Spleen (tissue), 11 donors: Measurements from ENCODE around the gene KRTAP3-1. TPM values are rescaled to one million over a fixed set of nuclear protein-coding genes. Genes with fewer than 3 reads are reported as not detected.

Experiments
- DNase-seq: peaks from one replicate; pipeline ENCODE4 v3.0.0-alpha.2; 2020
- H3K27ac ChIP-seq, 8 donors: fragments of 200-600 bp; sonication (generic) in 7 of 8; 1 replicate in 4 of 8; 2 replicates in 4 of 8; pipeline versions ENCODE4 v1.5.0 to v1.8.0; 2016 to 2021; ENCODE audit warnings: inconsistent platforms in 4 of 8, mild to moderate bottlenecking in 4 of 8, moderate library complexity in 1 of 8
- H3K27me3 ChIP-seq, 7 donors: fragments of 200-600 bp; sonication (generic) in 6 of 7; replicated peaks in 1 of 7; 1 replicate in 4 of 7; 2 replicates in 3 of 7; pipeline versions ENCODE4 v1.5.0 to v1.8.0; 2016 to 2021; ENCODE audit warnings: inconsistent platforms in 3 of 7, mild to moderate bottlenecking in 1 of 7
- H3K36me3 ChIP-seq, 6 donors: fragments of 200-600 bp; sonication (generic) in 5 of 6; 1 replicate in 4 of 6; 2 replicates in 2 of 6; pipeline versions ENCODE4 v1.5.0 to v1.8.0; 2016 to 2021; ENCODE audit warnings: inconsistent platforms in 2 of 6
- H3K4me1 ChIP-seq, 6 donors: fragments of 200-600 bp; sonication (generic) in 5 of 6; 1 replicate in 3 of 6; 2 replicates in 3 of 6; pipeline versions ENCODE4 v1.5.0 to v1.8.0; 2016 to 2021; ENCODE audit warnings: inconsistent platforms in 3 of 6
- H3K4me3 ChIP-seq, 8 donors: fragments of 200-600 bp; sonication (generic) in 7 of 8; 1 replicate in 4 of 8; 2 replicates in 4 of 8; pipeline versions ENCODE4 v1.5.0 to v1.8.0; 2016 to 2021; ENCODE audit warnings: inconsistent platforms in 4 of 8, mild to moderate bottlenecking in 4 of 8, moderate library complexity in 2 of 8
- H3K9me3 ChIP-seq, 8 donors: fragments of 200-600 bp; sonication (generic) in 7 of 8; 1 replicate in 4 of 8; 2 replicates in 4 of 8; pipeline versions ENCODE4 v1.5.0 to v1.8.0; 2016 to 2021; ENCODE audit warnings: inconsistent platforms in 4 of 8
- POLR2A ChIP-seq, 3 donors: fragments of 450-650 bp; IDR thresholded peaks; one replicate each; pipeline ENCODE4 v1.5.1; 2017; ENCODE audit warnings: antibody characterized with exemption in 3 of 3, mild to moderate bottlenecking in 1 of 3
- POLR2AphosphoS5 ChIP-seq, 3 donors: sonication (generic); formaldehyde crosslinking; IDR thresholded peaks; one replicate each; pipeline ENCODE4 v1.5.1; 2017; ENCODE audit warnings: antibody characterized with exemption in 3 of 3
- WGBS, 5 donors: extraction: QIAGEN DNeasy Blood & Tissue Kit in 3 of 5; methylation state at CpG; one replicate each; pipeline versions ENCODE4 v1.1.5 to v1.1.7; 2013 to 2018; 5-methylcytosine and 5-hydroxymethylcytosine counted together
- intact Hi-C: fragments of 100-400 bp; cut with DNase I; formaldehyde crosslinking; loops from one replicate; pipeline ENCODE4 v1.15.0; 2023; ENCODE audit warnings: low total_unique reads
- polyA plus RNA-seq, 3 donors: library from polyadenylated mRNA; stranded (reverse); fragments of 200-250 nt; gene quantifications; one replicate each; pipeline ENCODE4 v1.2.1, GENCODE V29; 2013
- total RNA-seq, 7 donors: library from RNA; depleted of rRNA in 3 of 7; stranded (reverse); fragments of >200 nt in 3 of 7; fragmentation: NEBNext Ultra II Directional in 4 of 7; extraction: Animal tissue kit (Norgen Biotek cat#: 25700) in 4 of 7; gene quantifications; one replicate each; pipeline versions ENCODE4 v1.1.0 to v1.2.1, GENCODE V29; 2016 to 2021
- TF ChIP-seq, protein P1 (sequence below), 11 experiments: fragments of 200-600 bp in 7 of 11; fragments of 450-650 bp in 4 of 11; sonication (generic) in 4 of 11; IDR thresholded peaks in 8 of 11; conservative IDR thresholded peaks in 3 of 11; 1 replicate in 7 of 11; 2 replicates in 4 of 11; pipeline versions ENCODE4 v1.4.0 to v1.8.0; 2016 to 2021; ENCODE audit warnings: antibody characterized with exemption in 11 of 11, inconsistent platforms in 4 of 11, mild to moderate bottlenecking in 1 of 11
- donor health status: healthy with polysubstance abuse.
- donor health status: DM: no; HTN: no; CAD: no; lungs with moderate emphysema.
- donor health status: DM: no; HTN: no; CAD: no.
- donor health status: Bipolar disorder and iron deficiency.
- donor health status: healthy.
- donor health status: DM: no; HTN: no; CAD: no.
- donor health status: DM: yes; HTN: yes; CAD: no.

KRTAP3-1 gene
- total and polyA plus RNA-seq, 10 donors = not detected

DNA sequence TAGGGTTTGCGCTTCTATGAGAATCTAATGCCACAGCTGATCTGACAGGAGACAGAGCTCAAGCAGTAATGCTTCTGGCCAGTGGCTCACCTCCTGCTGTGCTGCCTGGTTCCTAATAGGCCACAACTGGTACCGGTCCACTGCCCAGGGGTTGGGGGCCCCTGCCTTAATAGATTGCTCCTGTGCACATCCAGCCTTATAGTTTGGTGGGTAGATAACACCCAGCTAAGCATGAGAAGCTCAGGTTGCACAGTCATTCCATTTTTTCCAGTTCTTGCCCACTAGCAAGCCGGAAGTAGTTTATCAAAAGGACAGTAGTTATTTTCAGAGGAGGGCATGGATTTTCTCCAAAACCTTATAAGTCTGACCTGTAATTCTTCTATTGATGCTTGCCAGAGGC, 10.5 kb upstream of the KRTAP3-1 start:
- Histone ChIP-seq H3K27ac (no peak overlapping the region), H3K4me3 (no peak overlapping the region), H3K9me3 (peaks cover 0 to 12% (median 0%) of the 10 kb centered on the region in 8 donors), H3K36me3 (no peaks in the 10 kb centered on the region), H3K27me3 (no peaks in the 10 kb centered on the region), H3K4me1 (no peaks in the 10 kb centered on the region)
- intact Hi-C loops = no loop called here
- WGBS, 5 donors = 90 to 100% (median 94%) methylated on average over 3 of the region's 3 CpGs
- DNase-seq = no peak
- TF ChIP-seq POLR2A (IDR thresholded peaks at IDR 0.05) (no peak), POLR2AphosphoS5 (IDR thresholded peaks at IDR 0.05) (no peak)
- TF ChIP-seq, protein P1, sequence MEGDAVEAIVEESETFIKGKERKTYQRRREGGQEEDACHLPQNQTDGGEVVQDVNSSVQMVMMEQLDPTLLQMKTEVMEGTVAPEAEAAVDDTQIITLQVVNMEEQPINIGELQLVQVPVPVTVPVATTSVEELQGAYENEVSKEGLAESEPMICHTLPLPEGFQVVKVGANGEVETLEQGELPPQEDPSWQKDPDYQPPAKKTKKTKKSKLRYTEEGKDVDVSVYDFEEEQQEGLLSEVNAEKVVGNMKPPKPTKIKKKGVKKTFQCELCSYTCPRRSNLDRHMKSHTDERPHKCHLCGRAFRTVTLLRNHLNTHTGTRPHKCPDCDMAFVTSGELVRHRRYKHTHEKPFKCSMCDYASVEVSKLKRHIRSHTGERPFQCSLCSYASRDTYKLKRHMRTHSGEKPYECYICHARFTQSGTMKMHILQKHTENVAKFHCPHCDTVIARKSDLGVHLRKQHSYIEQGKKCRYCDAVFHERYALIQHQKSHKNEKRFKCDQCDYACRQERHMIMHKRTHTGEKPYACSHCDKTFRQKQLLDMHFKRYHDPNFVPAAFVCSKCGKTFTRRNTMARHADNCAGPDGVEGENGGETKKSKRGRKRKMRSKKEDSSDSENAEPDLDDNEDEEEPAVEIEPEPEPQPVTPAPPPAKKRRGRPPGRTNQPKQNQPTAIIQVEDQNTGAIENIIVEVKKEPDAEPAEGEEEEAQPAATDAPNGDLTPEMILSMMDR (IDR thresholded peaks at IDR 0.05 in 8 of 11, conservative IDR thresholded peaks at IDR 0.05 in 3 of 11) = no peak

DNA sequence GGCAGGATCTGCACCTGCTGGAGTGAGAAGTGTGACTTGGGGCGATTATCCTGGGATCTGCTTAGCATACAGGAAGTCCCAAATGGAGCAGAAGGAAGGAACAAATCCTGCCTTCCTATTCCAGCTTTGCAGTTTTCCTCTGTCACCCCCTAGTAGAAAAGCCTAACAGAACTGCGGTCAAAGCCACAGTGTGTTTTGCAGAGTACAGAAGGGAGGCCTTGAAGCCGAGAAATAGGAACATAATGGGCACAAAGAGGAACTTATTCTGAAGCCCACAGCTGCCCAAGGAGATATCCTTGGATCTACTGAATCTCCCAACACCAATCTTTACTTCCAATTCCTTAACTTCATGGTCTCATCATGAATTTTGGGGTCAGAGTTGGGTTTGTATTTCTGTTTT, 9.6 kb upstream of the KRTAP3-1 start:
- intact Hi-C loops = no loop called here
- no peak overlapping the region for H3K4me3 ChIP-seq
- TF ChIP-seq POLR2AphosphoS5 (IDR thresholded peaks at IDR 0.05) (no peak), POLR2A (IDR thresholded peaks at IDR 0.05) (no peak)
- TF ChIP-seq, protein P1 (IDR thresholded peaks at IDR 0.05 in 8 of 11, conservative IDR thresholded peaks at IDR 0.05 in 3 of 11) = no peak
- DNase-seq = no peak
- H3K9me3 ChIP-seq = peaks cover 0 to 12% (median 0%) of the 10 kb centered on the region in 8 donors
- H3K4me1 ChIP-seq = no peaks in the 10 kb centered on the region
- H3K27ac ChIP-seq = no peak overlapping the region
- 32 to 48% (median 42%) methylated on average over 3 of the region's 3 CpGs for WGBS, 5 donors
- no peaks in the 10 kb centered on the region for H3K27me3 ChIP-seq
- no peaks in the 10 kb centered on the region for H3K36me3 ChIP-seq

DNA sequence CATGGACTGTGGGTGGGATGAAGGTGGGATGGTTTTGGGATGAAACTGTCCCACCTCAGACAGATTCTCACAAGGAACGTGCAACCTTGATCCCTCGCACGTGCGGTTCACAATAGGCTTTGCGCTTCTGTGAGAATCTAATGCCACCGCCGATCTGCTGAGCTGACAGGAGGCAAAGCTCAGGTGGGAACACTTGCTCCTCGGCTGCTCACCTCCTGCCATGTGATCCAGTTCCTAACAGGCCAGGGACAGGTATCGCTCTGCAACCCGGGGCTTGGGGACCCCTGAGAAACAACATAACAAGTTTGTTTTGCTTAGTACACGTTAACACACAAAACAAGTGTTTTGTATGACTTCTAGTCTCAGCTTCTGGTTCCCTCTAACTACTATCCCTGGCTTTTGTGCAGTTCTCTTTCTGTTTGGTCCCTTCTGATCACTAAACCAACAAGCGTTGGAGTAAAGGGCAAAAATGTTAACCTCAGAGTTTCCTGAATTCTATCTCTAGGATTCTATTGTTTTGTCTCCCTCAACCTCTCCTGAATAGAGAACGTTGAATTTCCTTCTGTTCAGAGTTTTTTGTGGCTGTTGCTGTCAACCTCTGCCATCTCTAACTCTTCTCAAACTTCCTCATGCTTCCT, 7.8 kb upstream of the KRTAP3-1 start:
- no peaks in the 10 kb centered on the region for H3K27me3 ChIP-seq
- no peak overlapping the region for H3K4me3 ChIP-seq
- TF ChIP-seq, protein P1 (IDR thresholded peaks at IDR 0.05 in 8 of 11, conservative IDR thresholded peaks at IDR 0.05 in 3 of 11) = no peak
- TF ChIP-seq POLR2AphosphoS5 (IDR thresholded peaks at IDR 0.05) = no peak
- no peak for TF ChIP-seq POLR2A (IDR thresholded peaks at IDR 0.05)
- no peaks in the 10 kb centered on the region for H3K36me3 ChIP-seq
- no peaks in the 10 kb centered on the region for H3K4me1 ChIP-seq
- DNase-seq = no peak
- intact Hi-C loops = no loop called here
- 75 to 80% (median 78%) methylated on average over 13 of the region's 13 CpGs for WGBS, 5 donors
- H3K27ac ChIP-seq = no peak overlapping the region
- H3K9me3 ChIP-seq = peaks cover 0 to 10% (median 0%) of the 10 kb centered on the region in 8 donors

DNA sequence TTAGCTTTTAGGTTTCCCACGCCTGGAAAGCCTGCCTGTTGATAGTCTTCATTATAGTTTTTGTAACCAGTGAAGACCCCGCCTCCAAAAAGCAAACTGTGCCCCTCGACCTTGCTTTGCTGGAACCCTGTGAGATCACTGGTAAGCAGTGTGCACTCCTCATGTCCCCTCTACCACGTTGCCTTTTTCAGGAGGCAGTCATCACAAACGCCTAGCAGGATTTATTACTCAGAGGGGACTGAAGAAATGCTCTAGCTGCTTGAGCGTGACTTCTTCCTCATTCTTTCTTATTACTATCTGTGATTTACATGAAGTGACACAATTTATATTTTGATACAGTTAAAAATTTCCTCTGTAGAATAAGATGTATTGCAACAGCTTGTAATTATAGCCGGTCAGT, 6.5 kb upstream of the KRTAP3-1 start:
- Histone ChIP-seq H3K4me1 (no peaks in the 10 kb centered on the region), H3K27ac (no peak overlapping the region), H3K4me3 (no peak overlapping the region), H3K9me3 (no peaks in the 10 kb centered on the region), H3K27me3 (no peaks in the 10 kb centered on the region), H3K36me3 (no peaks in the 10 kb centered on the region)
- intact Hi-C loops = no loop called here
- DNase-seq = no peak
- 66 to 74% (median 73%) methylated on average over 7 of the region's 7 CpGs for WGBS, 5 donors
- no peak for TF ChIP-seq POLR2AphosphoS5 (IDR thresholded peaks at IDR 0.05)
- TF ChIP-seq POLR2A (IDR thresholded peaks at IDR 0.05) = no peak
- TF ChIP-seq, protein P1 (IDR thresholded peaks at IDR 0.05 in 8 of 11, conservative IDR thresholded peaks at IDR 0.05 in 3 of 11) = no peak
